Rectal smooth muscle tissue (tissue), 1 donor: ENCODE data around the gene ZNF628.
A peak's percentile ranks its signal among the peaks of the same experiment; 100 is the strongest.

Experiments used
- H3K27ac ChIP-seq: one replicate; pipeline ENCODE4 v1.7.0; 2013; ENCODE audit warnings: low read depth, low read length, inconsistent platforms
- H3K27me3 ChIP-seq: one replicate; pipeline ENCODE4 v1.7.0; 2013; ENCODE audit warnings: low read length; ENCODE audit not compliant: control insufficient read depth, insufficient read depth
- H3K36me3 ChIP-seq: one replicate; pipeline ENCODE4 v1.7.0; 2013; ENCODE audit warnings: low read length; ENCODE audit not compliant: control insufficient read depth, insufficient read depth
- H3K4me1 ChIP-seq: one replicate; pipeline ENCODE4 v1.7.0; 2013; ENCODE audit warnings: low read length; ENCODE audit not compliant: control insufficient read depth, insufficient read depth
- H3K4me3 ChIP-seq: one replicate; pipeline ENCODE4 v1.7.0; 2013; ENCODE audit warnings: low read length
- H3K9ac ChIP-seq: one replicate; pipeline ENCODE4 v1.7.0; 2013; ENCODE audit warnings: low read length

ZNF628 gene

GRCh38 chr19:55485439-55486011, 9.1 kb downstream of the ZNF628 start:
- peaks cover 34% of the 10 kb centered on the region for H3K4me1 ChIP-seq
- H3K4me3 ChIP-seq = peak overlapping the region; percentile 70
- no peaks in the 10 kb centered on the region for H3K27me3 ChIP-seq
- H3K36me3 ChIP-seq = peaks cover 3% of the 10 kb centered on the region
- no peak overlapping the region for H3K9ac ChIP-seq
- H3K27ac ChIP-seq = peak overlapping the region; percentile 95

DNA sequence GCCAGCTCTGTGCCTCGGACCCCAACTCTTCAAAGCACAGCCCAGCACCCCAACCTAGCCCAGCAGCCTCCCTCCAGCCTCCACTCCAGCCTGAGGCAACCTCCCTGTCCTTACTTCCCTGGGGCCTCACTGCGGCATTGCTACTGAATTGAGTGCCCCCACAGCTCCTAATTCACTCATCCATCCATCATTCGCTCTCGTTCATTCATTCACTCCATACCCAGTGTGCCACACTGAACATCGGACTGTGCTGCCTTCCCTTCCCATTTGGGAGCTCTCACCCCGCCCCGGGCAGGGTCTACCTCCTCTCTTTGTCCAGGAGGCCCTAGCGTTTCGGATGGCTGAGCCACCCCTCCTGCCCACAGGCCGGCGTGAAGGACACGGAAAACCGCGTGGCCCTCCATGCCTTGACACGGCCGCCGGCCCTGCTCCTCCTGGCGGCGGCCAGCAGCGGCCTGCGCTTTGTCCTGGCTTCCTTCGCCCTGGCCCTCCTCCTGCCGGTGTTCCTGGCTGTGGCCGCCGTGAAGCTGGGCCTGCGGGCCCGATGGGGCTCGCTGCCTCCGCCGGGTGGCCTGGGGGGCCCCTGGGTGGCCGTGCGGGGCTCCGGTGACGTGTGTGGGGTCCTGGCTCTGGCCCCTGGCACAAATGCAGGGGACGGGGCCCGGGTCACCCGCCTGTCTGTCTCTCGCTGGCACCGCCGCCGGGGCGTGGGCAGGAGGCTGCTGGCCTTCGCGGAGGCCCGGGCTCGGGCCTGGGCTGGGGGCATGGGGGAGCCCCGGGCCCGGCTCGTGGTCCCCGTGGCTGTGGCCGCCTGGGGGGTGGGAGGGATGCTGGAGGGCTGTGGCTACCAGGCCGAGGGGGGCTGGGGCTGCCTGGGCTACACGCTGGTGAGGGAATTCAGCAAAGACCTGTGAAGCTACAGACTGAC, 9.9 kb downstream of the ZNF628 start:
- H3K4me1 ChIP-seq = peaks cover 35% of the 10 kb centered on the region
- H3K27ac ChIP-seq = peak overlapping the region; percentile 95
- H3K27me3 ChIP-seq = no peaks in the 10 kb centered on the region
- peak overlapping the region; percentile 40 for H3K4me3 ChIP-seq
- H3K36me3 ChIP-seq = peaks cover 3% of the 10 kb centered on the region
- no peak overlapping the region for H3K9ac ChIP-seq

DNA sequence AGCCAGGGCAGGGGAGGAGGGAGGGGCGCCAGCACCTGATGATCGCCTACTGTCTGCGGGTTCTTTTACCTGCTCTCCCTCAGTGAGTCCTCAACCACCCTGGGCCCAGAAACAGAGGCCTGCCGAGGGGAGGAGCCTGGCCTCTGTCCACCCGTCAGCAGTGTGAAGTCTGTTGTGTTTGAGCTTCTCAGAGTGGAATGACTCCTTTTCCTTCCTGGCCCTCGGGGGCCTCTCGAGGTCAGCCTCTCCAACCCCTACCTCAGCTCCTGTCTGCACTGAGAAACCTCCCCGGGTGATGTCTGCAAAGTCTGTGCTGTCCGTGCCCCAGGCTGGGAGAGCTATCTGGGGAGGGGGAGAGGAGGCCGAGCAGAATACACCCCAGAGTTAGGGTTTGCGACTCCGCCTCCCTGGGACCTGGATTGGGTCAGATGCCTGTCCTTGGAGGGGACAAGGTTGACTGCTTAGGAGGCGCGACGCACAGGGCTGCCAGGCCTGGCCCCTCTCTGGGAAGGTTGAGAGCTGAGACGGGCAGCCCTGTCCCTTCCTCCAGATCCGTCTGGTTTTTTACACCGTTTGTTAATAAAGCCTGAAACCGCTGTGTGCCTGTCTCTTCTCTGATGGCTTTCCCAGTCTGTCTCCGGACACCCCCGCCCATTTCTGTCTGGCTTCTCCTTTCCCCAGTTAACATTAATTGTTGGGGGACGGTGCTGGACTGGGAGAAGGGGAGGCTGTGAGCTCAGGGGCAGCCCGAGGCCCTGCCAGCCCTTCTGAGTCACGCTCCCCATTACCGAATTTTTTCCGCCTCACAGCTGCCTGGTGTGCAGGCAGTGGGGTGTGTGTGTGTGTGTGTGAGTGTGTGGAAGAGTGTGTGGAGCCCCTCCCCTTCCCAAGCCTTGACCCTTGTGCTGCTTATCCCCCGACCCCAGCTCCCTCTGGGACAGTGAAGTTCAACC, 10.8 kb downstream of the ZNF628 start:
- Histone ChIP-seq H3K4me1 (peaks cover 43% of the 10 kb centered on the region), H3K9ac (peak overlapping the region; percentile 29), H3K36me3 (peaks cover 3% of the 10 kb centered on the region), H3K27ac (peak overlapping the region; percentile 95), H3K4me3 (peak overlapping the region; percentile 27), H3K27me3 (no peaks in the 10 kb centered on the region)

DNA sequence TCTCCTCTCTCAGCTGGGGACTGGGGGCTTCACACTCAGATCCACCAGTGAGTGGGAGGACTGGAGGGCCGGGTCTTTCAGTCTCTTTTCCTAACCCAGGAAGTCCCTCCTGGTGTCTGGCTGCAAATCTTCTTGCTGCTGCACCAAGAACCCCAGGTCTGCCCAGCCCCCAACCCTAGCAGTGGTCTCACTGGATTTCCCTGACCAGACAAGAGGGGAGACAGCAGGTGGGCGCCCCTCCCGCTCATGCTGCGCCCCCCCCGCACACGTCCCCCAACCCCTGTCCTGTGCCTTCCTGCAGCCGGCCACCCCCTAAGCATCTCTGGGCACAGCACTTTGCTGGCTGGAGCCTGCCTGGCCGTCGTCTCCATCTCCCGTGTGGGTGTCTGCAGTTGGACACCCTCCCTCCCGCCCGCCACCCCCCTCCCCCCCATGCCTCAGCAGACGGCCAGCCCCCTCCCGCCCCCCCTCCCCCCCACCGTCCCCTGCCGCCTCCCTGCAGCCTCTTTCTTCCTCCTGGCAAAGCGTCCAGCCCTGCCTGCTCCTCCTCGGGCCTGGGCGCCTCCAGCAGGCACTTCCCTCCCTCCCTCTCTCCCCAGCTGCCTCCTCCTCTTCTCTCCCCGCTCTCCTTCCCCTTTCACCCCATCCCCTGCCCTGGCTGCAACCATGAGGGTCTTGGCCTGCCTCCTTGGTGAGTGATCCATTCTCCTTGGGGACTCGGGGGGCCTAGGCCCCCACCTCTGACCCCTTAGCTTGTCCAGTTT, 11.7 kb downstream of the ZNF628 start, which contains the start of gene SSC5D:
SSC5D (plus strand) TSS at position 513 of the 764 bp plus-strand sequence; CDS start at position 667, 154 bp downstream.
- no peaks in the 10 kb centered on the region for H3K36me3 ChIP-seq
- H3K9ac ChIP-seq = peak within 1 kb of the TSS; percentile 29
- peak within 1 kb of the TSS; percentile 95 for H3K27ac ChIP-seq
- no peaks in the 10 kb centered on the region for H3K27me3 ChIP-seq
- H3K4me3 ChIP-seq = peak within 1 kb of the TSS; percentile 62
- peaks cover 47% of the 10 kb centered on the region for H3K4me1 ChIP-seq

GRCh38 chr19:55488986-55489710, 12.7 kb downstream of the ZNF628 start:
- peak overlapping the region; percentile 93 for H3K27ac ChIP-seq
- H3K9ac ChIP-seq = no peak overlapping the region
- H3K4me3 ChIP-seq = no peak overlapping the region
- no peaks in the 10 kb centered on the region for H3K36me3 ChIP-seq
- H3K27me3 ChIP-seq = no peaks in the 10 kb centered on the region
- H3K4me1 ChIP-seq = peaks cover 48% of the 10 kb centered on the region

DNA sequence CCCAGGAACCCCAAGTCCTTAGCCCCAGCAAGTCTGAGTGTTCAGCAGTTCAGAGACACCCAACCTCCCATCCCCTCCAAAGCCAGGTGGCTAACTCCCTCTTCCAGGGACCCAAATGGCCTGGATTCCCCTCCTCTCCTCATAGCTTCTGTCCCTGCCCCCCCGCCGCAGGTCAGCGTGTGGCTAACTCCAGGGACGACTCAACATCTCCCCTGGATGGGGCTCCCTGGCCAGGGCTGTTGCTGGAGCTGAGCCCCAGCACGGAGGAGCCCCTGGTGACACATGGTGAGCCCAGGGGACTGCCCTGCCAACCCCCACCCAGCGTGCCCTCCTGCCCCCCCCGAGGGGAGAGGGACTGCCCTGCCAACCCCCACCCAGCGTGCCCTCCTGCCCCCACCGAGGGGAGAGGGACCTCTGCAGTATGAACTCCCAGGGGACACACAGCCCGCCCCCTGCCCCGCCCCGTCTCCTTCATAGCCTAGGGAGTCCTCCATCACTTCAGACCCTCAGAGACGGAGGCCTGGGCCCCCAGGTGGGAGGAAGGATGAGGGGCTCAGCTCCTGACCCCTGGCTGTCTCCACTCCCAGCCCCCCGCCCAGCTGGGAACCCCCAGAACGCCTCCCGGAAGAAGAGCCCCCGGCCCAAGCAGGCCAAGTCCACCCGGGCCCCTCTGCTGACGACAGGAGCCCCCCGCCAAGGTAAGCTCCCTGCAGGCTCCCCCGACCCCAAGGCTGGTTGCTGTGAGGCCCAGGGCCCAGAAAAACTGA, 13.5 kb downstream of the ZNF628 start:
- Histone ChIP-seq H3K27me3 (no peaks in the 10 kb centered on the region), H3K4me1 (peaks cover 48% of the 10 kb centered on the region), H3K36me3 (no peaks in the 10 kb centered on the region), H3K4me3 (no peak overlapping the region), H3K27ac (peak overlapping the region; percentile 93), H3K9ac (no peak overlapping the region)

DNA sequence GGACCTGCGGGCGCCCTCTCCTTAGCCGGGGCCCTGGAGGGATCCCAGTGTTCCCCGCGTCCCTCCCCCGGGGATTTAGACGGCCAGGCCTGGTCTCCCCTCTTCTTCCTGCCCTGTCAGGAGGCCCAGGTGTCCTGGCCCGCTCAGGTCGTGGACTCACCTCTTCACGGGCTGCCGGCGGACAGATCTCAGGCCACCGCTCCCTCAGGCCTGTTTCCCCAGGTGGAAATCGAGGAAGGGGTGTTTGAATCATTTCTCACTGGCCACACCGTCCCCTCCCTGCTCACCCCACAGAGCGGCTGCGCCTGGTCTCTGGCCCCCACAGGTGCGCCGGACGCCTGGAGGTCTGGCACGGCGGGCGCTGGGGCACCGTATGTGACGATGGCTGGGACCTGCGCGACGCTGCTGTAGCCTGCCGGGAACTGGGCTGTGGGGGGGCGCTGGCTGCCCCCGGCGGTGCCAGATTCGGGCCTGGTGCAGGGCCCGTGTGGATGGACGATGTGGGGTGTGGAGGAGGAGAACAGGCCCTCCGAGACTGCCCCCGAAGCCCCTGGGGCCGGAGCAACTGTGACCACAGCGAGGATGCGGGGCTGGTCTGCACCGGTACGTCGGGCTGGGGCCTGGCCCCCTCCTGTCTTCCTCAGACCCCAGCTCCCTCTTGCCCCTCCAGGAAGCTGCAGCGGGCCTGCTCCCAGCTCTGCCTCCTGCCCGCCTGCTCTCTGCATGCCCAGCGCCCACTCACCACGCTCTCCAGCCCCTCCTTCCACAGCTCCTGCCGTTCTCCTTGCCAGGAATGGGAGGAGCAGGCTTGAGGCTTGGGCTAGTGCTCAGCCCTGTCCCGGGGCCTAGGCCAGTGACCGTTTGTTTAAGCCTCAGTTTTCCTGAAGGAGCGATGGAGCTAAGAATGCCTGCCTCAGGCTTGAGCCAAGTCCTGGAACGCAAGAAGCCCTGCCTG, 14.3 kb downstream of the ZNF628 start:
- H3K36me3 ChIP-seq = no peaks in the 10 kb centered on the region
- H3K4me3 ChIP-seq = no peak overlapping the region
- H3K27me3 ChIP-seq = no peaks in the 10 kb centered on the region
- H3K4me1 ChIP-seq = peaks cover 43% of the 10 kb centered on the region
- H3K9ac ChIP-seq = no peak overlapping the region
- peak overlapping the region; percentile 76 for H3K27ac ChIP-seq

DNA sequence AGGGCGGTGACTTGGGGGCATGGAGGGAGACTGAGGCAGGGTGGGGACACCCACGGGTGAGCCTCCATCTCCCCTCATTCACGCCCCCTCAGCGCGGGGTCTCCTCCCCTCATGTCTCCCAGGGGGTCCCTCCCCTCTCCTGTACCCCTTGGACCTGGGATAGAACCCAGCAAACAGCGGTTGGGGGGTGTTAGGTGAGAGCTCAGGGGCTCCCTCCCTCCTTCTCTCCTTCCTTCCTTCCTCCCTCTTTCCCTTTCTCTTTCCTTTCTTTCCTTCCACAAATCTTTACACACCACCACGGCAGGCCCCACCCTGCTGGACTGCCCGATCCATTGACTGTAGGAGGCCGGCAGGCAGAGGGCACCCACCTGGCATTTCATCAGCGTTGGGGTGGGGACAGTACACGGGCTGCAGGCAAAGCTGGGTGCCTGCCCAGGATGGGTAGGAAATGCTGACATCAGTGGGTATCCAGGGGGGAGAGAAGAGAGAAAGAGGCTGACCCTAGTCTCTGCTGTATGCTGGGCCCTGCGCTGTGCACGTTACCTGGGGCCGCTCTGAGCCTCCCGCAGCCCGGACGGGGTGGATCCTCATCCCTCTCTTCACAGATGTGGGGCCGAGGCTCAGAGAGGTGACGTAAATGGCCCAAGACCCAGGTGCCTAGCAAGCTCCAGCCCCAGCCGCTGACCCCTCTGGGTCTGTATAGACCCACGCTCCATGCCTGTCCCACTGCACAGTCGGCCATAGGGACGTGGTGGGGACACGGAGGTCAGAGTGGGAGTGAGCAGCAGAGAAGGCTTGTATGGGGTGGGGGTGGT, 15.3 kb downstream of the ZNF628 start:
- no peak overlapping the region for H3K9ac ChIP-seq
- H3K4me1 ChIP-seq = peaks cover 33% of the 10 kb centered on the region
- peak overlapping the region; percentile 76 for H3K27ac ChIP-seq

DNA sequence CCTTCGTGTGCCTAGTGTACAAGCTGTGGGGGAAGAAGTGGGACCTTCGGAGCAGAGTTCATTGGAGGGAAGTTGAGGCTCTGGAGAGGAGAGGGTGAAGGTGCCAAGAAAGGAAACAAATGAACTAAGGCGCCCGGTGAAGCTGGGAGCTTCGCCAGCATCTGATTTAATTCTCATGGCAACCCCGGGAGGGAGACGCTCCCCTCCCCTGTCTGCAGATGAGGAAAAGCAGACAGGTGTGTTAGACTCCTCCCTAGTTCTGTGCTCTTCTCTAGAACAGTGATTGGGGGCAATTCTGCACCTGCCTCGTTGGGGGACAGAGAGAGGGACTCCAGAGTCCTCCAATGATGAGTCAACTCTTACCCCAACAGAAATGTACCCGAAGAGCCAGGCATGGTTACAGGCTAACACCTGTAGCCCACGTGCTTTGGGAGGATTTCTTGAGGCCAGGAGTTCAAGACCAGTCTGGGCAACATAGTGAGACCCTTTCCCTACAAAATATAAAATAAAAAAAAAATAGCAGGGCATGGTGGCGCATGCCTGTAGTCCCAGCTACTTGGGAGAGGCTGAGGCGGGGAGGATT, 16.0 kb downstream of the ZNF628 start:
- Histone ChIP-seq H3K9ac (no peak overlapping the region), H3K27me3 (no peaks in the 10 kb centered on the region), H3K36me3 (no peaks in the 10 kb centered on the region), H3K4me3 (no peak overlapping the region), H3K4me1 (peaks cover 26% of the 10 kb centered on the region), H3K27ac (peak overlapping the region; percentile 76)

More for the DNA sequence above, 15.3 kb downstream of the ZNF628 start:
- Histone ChIP-seq H3K4me3 (no peak overlapping the region), H3K27me3 (no peaks in the 10 kb centered on the region), H3K36me3 (no peaks in the 10 kb centered on the region)
